ENCODE data around the gene ARHGEF7. TPM values are rescaled to one million over a fixed set of nuclear protein-coding genes. Genes with fewer than 3 reads are reported as not detected.

ARHGEF7 gene, protein sequence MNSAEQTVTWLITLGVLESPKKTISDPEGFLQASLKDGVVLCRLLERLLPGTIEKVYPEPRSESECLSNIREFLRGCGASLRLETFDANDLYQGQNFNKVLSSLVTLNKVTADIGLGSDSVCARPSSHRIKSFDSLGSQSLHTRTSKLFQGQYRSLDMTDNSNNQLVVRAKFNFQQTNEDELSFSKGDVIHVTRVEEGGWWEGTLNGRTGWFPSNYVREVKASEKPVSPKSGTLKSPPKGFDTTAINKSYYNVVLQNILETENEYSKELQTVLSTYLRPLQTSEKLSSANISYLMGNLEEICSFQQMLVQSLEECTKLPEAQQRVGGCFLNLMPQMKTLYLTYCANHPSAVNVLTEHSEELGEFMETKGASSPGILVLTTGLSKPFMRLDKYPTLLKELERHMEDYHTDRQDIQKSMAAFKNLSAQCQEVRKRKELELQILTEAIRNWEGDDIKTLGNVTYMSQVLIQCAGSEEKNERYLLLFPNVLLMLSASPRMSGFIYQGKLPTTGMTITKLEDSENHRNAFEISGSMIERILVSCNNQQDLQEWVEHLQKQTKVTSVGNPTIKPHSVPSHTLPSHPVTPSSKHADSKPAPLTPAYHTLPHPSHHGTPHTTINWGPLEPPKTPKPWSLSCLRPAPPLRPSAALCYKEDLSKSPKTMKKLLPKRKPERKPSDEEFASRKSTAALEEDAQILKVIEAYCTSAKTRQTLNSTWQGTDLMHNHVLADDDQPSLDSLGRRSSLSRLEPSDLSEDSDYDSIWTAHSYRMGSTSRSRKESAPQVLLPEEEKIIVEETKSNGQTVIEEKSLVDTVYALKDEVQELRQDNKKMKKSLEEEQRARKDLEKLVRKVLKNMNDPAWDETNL
- total RNA-seq (2014; rRNA removed; shearing (Covaris generic)) (51.0 and 58.9 TPM in 2 replicates), polyA plus RNA-seq (2016; fragmentation: Nextera tagmentation; extraction: Ambion mirVana) (22.4 and 23.6 TPM in 2 replicates)
- long read RNA-seq, partial matches to known transcripts, result 3 of 6 reads
- long read RNA-seq, other reads (novel, unspliced or antisense), result 3 of 6 reads

DNA sequence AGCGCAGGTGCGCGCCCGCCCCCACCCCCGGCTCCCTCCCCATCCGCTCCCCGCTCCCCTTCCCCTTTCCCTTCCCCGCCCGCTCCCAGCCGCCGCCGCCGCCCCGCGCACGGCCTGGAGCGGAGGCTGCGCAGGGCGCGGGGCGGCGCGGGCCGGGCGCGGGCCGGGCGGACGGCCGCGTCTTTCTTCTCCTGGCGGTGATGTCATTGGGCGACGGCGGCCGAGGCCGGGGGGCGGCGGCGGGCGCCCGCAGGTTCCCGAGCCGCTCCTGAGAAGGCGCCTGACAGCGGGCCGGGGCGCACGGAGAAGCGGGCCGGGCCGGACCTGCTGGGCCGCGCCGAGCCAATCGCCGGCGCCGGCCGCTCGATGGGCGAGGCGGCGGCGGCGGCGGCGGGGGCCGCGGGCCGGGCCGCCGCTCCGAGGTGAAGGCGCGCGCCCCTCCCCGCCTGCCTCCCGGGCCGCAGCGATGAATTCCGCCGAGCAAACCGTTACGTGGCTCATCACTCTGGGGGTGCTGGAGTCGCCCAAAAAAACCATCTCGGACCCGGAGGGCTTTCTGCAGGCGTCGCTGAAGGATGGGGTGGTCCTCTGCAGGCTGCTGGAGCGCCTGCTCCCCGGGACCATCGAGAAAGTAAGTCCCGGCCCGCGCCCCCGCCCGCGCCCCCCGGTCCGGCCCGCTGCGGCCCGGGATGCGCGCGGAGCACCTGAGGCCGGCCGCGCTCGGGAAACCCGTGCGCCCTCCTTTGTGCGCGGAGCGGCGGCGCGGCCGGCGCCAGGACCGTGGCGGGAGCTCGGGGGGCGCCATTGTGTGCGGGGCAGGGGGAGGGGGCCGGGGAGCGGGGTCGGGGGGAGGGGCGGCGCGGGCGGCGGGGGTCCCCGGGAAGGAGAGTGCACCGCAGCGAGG, at the start of gene ARHGEF7:
ARHGEF7 (plus strand) TSS at position 250 of the 904 bp plus-strand sequence; CDS start at position 467, 217 bp downstream.
- no peak within 1 kb of the TSS for H3K27ac ChIP-seq (ENCODE audit: low read depth)
- peaks cover 11% of the 10 kb centered on the region; the same call in 2 of the 3 replicates for H3K4me1 Mint-ChIP-seq
- DNase-seq (ENCODE audit: low spot score) (peak; percentile 69), ATAC-seq (peak; percentile 64)
- H3K36me3 Mint-ChIP-seq (ENCODE audit: low read depth), result peaks cover 4% of the 10 kb centered on the region; the same call in 2 of the 3 replicates
- H3K79me2 ChIP-seq (replicated peaks; ENCODE audit: insufficient read depth), result no peaks in the 10 kb centered on the region
- H3K27ac Mint-ChIP-seq, result peak within 1 kb of the TSS; percentile 42; the same call in 1 of the 2 replicates
- H3K4me1 ChIP-seq (ENCODE audit: insufficient read depth), result peaks cover 3% of the 10 kb centered on the region; the same call in 1 of the 2 replicates
- H4K20me1 ChIP-seq (replicated peaks; ENCODE audit: insufficient read depth), result no peaks in the 10 kb centered on the region
- H3K27me3 ChIP-seq (ENCODE audit: insufficient read depth), result peaks cover 65% of the 10 kb centered on the region
- H3K9me3 Mint-ChIP-seq, result peaks cover 4% of the 10 kb centered on the region; the same call in 2 of the 3 replicates
- H2AFZ ChIP-seq, result peak within 1 kb of the TSS; percentile 100
- H3K4me3 ChIP-seq, result peak within 1 kb of the TSS; percentile 96
- no peaks in the 10 kb centered on the region for H3K36me3 ChIP-seq (ENCODE audit: insufficient read depth)
- H3F3A ChIP-seq (replicated peaks; ENCODE audit: low read depth), result no peaks in the 10 kb centered on the region
- TF ChIP-seq ZNF331 (CRISPR knock-in tag; IDR thresholded peaks at IDR 0.05; ENCODE audit: low read depth), result no peak
- TF ChIP-seq, protein P1, sequence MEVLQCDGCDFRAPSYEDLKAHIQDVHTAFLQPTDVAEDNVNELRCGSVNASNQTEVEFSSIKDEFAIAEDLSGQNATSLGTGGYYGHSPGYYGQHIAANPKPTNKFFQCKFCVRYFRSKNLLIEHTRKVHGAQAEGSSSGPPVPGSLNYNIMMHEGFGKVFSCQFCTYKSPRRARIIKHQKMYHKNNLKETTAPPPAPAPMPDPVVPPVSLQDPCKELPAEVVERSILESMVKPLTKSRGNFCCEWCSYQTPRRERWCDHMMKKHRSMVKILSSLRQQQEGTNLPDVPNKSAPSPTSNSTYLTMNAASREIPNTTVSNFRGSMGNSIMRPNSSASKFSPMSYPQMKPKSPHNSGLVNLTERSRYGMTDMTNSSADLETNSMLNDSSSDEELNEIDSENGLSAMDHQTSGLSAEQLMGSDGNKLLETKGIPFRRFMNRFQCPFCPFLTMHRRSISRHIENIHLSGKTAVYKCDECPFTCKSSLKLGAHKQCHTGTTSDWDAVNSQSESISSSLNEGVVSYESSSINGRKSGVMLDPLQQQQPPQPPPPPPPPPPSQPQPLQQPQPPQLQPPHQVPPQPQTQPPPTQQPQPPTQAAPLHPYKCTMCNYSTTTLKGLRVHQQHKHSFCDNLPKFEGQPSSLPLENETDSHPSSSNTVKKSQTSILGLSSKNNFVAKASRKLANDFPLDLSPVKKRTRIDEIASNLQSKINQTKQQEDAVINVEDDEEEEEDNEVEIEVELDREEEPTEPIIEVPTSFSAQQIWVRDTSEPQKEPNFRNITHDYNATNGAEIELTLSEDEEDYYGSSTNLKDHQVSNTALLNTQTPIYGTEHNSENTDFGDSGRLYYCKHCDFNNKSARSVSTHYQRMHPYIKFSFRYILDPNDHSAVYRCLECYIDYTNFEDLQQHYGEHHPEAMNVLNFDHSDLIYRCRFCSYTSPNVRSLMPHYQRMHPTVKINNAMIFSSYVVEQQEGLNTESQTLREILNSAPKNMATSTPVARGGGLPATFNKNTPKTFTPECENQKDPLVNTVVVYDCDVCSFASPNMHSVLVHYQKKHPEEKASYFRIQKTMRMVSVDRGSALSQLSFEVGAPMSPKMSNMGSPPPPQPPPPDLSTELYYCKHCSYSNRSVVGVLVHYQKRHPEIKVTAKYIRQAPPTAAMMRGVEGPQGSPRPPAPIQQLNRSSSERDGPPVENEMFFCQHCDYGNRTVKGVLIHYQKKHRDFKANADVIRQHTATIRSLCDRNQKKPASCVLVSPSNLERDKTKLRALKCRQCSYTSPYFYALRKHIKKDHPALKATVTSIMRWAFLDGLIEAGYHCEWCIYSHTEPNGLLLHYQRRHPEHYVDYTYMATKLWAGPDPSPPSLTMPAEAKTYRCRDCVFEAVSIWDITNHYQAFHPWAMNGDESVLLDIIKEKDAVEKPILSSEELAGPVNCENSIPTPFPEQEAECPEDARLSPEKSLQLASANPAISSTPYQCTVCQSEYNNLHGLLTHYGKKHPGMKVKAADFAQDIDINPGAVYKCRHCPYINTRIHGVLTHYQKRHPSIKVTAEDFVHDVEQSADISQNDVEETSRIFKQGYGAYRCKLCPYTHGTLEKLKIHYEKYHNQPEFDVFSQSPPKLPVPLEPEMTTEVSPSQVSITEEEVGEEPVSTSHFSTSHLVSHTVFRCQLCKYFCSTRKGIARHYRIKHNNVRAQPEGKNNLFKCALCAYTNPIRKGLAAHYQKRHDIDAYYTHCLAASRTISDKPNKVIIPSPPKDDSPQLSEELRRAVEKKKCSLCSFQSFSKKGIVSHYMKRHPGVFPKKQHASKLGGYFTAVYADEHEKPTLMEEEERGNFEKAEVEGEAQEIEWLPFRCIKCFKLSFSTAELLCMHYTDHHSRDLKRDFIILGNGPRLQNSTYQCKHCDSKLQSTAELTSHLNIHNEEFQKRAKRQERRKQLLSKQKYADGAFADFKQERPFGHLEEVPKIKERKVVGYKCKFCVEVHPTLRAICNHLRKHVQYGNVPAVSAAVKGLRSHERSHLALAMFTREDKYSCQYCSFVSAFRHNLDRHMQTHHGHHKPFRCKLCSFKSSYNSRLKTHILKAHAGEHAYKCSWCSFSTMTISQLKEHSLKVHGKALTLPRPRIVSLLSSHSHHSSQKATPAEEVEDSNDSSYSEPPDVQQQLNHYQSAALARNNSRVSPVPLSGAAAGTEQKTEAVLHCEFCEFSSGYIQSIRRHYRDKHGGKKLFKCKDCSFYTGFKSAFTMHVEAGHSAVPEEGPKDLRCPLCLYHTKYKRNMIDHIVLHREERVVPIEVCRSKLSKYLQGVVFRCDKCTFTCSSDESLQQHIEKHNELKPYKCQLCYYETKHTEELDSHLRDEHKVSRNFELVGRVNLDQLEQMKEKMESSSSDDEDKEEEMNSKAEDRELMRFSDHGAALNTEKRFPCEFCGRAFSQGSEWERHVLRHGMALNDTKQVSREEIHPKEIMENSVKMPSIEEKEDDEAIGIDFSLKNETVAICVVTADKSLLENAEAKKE (CRISPR knock-in tag; IDR thresholded peaks at IDR 0.05), result no peak
- no peak for TF ChIP-seq POLR2AphosphoS5 (IDR thresholded peaks at IDR 0.05; ENCODE audit: low read depth)
- no peak for TF ChIP-seq STAT1 (IDR thresholded peaks at IDR 0.05; ENCODE audit: unreplicated experiment)
- TF ChIP-seq NANOG (IDR thresholded peaks at IDR 0.05; ENCODE audit: borderline replicate concordance), result no peak
- TF ChIP-seq, protein P2, sequence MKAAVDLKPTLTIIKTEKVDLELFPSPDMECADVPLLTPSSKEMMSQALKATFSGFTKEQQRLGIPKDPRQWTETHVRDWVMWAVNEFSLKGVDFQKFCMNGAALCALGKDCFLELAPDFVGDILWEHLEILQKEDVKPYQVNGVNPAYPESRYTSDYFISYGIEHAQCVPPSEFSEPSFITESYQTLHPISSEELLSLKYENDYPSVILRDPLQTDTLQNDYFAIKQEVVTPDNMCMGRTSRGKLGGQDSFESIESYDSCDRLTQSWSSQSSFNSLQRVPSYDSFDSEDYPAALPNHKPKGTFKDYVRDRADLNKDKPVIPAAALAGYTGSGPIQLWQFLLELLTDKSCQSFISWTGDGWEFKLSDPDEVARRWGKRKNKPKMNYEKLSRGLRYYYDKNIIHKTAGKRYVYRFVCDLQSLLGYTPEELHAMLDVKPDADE (IDR thresholded peaks at IDR 0.05), result no peak
- TF ChIP-seq, protein P3, sequence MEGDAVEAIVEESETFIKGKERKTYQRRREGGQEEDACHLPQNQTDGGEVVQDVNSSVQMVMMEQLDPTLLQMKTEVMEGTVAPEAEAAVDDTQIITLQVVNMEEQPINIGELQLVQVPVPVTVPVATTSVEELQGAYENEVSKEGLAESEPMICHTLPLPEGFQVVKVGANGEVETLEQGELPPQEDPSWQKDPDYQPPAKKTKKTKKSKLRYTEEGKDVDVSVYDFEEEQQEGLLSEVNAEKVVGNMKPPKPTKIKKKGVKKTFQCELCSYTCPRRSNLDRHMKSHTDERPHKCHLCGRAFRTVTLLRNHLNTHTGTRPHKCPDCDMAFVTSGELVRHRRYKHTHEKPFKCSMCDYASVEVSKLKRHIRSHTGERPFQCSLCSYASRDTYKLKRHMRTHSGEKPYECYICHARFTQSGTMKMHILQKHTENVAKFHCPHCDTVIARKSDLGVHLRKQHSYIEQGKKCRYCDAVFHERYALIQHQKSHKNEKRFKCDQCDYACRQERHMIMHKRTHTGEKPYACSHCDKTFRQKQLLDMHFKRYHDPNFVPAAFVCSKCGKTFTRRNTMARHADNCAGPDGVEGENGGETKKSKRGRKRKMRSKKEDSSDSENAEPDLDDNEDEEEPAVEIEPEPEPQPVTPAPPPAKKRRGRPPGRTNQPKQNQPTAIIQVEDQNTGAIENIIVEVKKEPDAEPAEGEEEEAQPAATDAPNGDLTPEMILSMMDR (conservative IDR thresholded peaks at IDR 0.05; ENCODE audit: low read depth in 2 of 2), result no peak
- TF ChIP-seq CREB1 (CRISPR knock-in tag; IDR thresholded peaks at IDR 0.05; ENCODE audit: low read depth), result no peak
- TF ChIP-seq JUNB (IDR thresholded peaks at IDR 0.05; ENCODE audit: unreplicated experiment), result no peak
- H3K4me2 ChIP-seq, result peak within 1 kb of the TSS; percentile 91
- peak within 1 kb of the TSS; percentile 92 for H3K4me3 Mint-ChIP-seq
- peaks cover 53% of the 10 kb centered on the region for H3K27me3 Mint-ChIP-seq (ENCODE audit: insufficient read depth, low read depth, poor library complexity)
- H3K9me2 ChIP-seq (ENCODE audit: insufficient read depth), result no peaks in the 10 kb centered on the region

Measured in GM23338 (cell line).